T-helper 2 cell treated with Interferon-gamma antibody and Interleukin-4, amounts not matched to agents 100 ng/mL and 5 ng/mL, for 36 hours (primary cell): ENCODE measurements around the gene OR4C45. TPM values are rescaled to one million over a fixed set of nuclear protein-coding genes. Genes with fewer than 3 reads are reported as not detected.
"Not testable (repeated sequence)": the region's sequence is repeated elsewhere in the genome, so short reads cannot be mapped to it uniquely, and the experiment has no call there.

Experiments used
- intact Hi-C: fragments of 100-400 bp; cut with micrococcal nuclease; formaldehyde crosslinking; loops from one replicate; pipeline ENCODE4 v1.15.1; 2023
- total RNA-seq: library from RNA; stranded (reverse); gene quantifications from 2 replicates; pipeline ENCODE4 v1.2.3, GENCODE V29; 2022

OR4C45 gene
- not detected in 2 replicates for total RNA-seq

DNA sequence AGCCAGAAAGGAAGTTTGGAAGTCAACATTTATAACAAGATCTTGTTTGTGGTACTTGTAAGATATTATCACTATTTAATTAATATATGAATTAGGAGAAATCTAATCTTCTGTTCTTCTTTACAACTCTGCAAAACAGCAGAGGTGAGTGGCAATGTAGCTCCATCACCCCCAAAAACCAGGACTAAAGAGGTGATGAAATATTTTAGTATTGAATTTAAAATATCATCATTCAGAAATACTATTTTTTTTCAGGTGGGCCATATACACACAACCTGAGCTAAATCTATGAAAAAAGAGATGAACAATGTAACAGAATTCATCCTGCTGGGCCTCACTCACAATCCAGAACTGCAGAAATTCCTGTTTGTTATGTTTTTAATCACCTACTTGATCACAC, at the start of gene OR4C45:
Gene OR4C45 (plus strand): TSS at position 301 of the 400 bp plus-strand sequence.
- intact Hi-C loops, result no loop called here

DNA sequence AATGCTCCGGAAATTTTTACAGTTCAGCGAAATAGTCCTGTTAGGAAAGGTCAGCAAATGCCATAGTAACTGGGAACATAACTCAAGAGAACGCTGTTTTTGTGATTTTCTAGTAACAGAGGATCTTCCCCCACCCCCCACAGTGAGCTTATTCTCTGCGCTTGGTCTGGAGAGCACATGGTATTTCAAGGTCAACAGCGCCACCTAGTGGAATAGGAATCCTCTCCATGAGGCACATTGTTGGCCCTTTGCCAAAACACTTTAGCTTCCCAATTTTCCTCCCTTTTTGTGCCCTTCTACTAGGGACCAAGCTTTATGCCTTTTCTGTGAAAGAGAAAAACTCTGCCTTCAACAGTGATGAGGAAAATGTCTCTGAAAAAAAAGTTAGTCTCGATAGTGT, 37.1 kb upstream of the OR4C45 start:
- intact Hi-C loops, result no loop called here

DNA sequence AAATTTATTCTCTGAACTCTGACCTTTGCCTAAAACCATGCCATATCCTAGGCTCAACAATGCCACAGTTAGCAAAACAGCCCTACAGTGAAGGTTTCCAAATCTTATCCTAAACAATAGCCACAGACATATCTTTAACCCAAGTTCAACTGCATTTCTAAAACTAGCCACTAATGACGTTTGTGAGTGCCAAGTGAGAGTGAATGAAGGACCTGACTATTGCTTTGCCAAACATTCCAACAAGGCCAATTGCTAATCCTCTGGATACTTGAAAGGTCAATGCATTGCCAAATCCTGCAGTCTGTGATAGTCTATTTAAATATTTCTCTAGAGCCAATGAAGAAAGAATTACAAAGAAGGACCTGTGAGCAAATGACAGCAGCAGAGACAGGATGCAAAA, 2.5 kb upstream of the OR4C45 start:
- intact Hi-C loops, result no loop called here

DNA sequence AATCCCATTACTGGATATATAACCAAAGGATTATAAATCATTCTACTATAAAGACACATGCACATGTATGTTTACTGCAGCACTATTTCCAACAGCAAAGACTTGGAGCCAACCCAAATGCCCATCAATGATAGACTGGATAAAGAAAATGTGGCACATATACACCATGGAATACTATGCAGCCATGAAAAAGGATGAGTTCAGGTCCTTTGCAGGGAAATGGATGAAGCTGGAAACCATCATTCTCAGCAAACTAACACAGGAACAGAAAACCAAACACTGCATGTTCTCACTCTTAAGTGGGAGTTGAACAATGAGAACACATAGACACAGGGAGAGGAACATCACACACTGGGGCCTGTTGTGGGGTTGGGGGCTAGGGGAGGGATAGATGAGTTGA, 3.6 kb downstream of the OR4C45 start:
- intact Hi-C loops, result not testable (repeated sequence)

DNA sequence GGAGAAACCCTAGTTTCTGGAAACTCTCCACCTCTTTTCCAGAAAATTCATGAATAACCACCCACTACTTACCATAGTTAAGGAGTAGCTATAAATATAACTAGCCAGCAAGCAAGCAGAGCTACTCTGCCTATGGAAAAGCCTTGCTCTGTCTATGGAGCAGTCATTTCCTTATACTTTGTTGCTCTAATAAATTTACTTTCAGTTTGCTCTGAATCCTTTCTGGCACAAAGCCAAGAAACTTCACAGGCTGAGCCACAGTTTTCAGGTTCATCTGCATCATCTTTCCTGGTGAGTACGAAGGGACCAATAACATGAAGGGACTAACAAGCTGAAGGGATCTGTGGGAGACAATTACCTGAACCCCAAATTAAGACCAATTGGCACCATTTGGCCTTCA, 4.6 kb downstream of the OR4C45 start:
- intact Hi-C loops, result no loop called here

DNA sequence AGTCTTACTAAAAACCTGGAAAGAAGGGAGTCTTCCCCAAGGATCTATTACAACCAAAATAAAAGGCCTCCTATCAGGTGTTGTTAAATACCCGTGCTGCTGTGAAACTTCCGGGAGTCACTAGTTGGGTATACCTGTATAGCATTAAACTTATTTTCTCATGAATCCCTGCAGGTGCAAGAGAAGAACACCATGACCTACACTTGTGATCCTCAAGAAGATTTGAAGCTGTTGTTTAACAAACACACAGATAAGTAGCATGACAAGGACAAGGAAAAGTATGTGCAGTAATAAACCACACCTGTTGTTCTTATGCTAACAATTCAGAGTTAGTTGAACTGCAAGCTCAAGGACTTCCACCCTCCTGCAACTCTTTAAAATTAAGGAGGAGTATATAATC, 12.0 kb downstream of the OR4C45 start:
- intact Hi-C loops, result no loop called here

DNA sequence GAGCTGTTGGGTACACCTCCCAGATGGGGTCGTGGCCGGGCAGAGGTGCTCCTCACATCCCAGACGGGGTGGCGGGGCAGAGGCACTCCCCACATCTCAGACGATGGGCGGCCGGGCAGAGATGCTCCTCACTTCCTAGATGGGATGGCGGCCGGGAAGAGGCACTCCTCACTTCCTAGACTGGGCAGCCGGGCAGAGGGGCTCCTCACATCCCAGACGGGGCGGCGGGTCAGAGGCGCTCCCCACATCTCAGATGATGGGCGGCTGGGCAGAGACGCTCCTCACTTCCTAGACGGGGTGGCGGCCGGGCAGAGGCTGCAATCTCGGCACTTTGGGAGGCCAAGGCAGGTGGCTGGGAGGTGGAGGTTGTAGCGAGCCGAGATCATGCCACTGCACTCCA, 30.4 kb downstream of the OR4C45 start:
- intact Hi-C loops, result not testable (repeated sequence)

DNA sequence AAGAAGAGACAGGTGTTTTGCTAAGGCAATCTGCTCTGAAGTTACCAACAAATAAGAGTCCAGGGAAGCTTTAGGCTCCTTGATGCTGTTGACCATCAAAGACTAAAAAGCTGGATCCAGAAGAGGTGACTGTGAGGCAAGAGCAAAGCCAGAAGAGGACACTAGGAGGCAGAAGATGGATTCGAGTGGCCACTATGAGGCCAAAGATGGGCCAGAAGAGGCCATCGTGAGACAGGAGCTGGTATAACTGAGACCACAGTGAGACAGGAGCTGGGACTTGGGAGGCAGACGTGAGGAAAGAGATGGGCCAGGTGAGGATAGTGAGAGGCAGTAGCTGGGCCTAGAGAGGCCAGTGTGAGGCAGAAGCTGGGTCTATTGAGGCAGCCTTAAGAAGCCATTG, 37.7 kb downstream of the OR4C45 start:
- intact Hi-C loops, result no loop called here

DNA sequence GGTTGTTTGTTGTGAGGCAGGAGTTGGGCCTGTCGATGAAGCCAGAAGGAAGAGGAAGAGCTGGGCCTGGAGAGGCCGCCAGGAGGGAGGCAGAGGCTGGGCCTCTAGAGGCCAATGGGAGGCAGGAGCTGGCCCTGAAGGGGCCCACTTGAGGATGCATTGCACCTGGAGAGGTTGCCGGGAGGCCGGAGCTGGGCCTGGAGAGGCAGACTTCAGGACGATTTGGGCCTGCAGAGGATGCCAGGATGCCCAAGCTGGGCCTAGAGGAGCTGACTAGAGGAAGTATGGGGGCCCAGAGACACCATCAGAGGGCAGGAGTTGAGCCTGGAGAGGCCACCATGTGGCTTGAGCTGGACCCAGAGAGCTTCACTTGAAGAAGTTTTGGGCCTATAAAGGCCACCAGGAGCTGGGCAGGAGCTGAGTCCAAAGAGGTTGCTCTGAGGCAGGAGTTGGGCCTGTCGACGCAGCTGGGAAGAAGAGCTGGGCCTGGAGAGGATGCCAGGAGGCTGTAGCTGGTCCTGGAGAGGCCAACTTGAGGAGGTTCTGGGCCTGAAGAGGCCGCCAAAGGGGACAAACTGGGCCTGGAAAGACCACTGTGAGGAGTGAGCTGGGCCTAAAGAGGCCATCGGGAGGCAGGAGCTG, 39.0 kb downstream of the OR4C45 start:
- intact Hi-C loops, result no loop called here

DNA sequence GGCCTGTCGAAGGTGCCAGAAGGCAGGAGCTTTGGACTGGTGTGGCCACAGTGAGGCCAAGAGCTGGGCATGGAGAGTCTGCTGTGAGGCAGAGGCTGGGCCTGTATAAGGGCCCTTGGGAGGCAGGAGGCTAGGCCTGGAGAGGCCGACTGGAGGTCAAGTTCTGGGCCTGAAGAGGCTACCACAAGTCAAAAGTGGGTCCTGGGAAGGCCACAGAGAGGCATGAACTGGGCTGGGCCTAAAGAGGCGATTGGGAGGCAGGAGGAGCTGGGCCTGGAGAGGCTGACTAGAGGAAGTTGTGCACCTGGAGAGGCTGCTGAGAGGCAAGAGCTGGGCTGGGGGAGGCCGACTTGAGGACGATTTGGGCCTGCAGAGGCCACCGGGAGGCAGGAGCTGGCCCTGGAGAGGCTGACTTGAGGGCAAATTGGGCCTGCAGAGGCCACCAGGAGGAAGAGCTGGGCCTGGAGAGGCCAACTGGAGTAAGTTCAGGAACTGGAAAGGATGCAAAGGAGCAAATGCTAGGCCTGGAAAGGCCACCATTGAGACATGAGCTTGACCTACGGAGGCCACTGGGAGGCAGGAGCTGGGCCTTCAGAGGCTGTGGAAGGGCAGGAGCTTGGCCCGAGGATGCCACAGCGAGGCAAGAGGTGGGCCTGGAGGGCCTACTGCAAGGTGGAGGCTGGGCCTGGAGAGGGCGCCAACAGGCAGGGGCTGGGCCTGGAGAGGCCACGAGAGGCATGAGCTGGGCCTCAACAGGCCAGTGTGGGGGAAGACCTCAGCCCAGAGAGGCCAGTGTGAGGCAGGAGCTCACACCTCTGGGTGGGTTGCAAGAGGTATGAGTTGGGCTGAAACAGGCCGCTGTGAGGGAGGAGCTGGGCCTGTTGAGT, 39.8 kb downstream of the OR4C45 start:
- intact Hi-C loops, result no loop called here

DNA sequence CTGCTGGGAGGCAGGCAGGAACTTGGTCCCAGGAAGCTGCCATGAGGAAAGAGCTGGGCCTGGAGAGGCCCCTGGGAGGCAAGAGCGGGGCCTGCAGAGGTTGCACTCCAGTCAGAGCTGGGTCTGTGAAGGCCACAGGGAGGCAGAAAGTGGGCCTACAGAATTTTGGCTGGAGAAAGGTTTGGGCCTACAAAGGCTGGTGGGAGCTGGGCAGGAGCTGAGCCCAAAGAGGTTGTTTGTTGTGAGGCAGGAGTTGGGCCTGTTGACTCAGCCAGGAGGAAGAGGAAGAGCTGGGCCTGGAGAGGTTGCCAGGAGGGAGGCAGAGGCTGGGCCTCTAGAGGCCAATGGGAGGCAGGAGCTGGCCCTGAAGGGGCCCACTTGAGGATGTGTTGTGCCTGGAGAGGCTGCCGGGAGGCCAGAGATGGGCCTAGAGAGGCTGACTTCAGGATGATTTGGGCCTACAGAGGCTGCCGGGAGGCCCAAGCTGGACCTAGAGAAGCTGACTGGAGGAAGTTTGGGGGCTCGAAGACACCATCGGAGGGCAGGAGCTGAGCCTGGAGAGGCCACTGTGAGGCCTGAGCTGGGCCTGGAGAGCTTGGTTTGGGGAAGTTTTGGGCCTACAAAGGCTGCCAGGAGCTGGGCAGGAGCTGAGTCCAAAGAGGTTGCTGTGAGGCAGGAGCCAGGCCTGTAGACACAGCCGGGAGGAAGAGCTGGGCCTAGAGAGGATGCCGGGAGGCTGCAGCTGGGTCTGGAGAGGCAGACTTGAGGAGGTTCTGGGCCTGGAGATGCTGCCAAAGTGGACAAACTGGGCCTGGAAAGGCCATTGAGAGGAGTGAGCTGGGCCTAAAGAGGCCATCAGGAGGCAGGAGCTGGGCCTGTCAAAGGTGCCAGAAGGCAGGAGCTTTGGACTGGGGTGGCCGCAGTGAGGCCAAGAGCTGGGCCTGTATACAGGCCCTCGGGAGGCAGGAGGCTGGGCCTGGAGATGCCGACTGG, 40.7 kb downstream of the OR4C45 start:
- intact Hi-C loops, result no loop called here

DNA sequence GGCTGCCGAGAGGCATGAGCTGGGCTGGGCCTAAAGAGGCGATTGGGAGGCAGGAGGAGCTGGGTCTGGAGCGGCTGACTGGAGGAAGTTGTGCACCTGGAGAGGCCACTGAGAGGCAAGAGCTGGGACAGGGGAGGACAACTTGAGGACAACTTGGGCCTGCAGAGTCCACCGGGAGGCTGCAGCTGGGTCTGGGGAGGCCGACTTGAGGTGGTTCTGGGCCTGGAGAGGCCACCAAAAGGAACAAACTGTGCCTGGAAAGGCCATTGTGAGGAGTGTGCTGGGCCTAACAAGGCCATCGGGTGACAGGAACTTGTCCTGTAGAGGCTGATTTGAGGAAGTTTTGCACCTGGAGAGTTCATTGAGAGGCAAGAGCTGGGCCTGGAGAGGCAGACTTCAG, 41.5 kb downstream of the OR4C45 start:
- intact Hi-C loops, result no loop called here

DNA sequence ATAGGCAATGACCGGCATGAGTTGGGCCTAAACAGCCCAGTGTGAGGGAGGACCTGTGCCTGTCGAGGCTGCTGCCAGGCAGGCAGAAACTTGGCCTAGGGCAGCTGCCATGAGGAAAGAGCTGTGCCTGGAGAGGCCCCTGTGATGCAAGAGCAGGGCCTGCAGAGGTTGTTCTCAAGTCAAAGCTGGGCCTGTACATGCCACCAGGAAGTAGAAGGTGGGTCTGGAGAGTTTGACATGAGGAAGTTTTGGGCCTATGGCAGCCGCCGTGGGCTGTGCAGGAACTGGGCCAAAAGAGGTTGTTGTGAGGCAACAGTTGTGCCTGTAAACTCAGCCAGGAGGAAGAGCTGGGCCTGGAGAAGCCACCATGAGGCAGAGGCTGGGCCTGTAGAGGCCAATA, 43.2 kb downstream of the OR4C45 start:
- intact Hi-C loops, result no loop called here

DNA sequence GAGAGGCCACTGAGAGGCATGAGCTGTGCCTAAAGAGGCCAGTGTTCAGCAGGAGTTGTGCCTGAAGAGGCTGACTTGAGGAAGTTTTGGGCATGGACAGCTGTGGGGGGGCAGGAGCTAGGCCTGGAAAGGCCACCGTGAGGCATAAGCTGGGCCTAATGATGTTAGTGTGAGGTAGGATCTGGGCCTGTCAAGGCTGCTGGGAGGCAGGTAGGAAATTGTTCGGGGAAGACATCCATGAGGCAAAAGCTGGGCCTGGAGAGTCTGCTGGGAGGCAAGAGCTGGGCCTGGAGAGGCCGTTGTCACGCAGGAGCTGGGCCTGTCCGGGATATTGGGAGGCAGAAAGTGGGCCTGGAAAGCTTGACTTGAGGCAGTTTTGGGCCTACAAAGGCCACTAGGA, 44.9 kb downstream of the OR4C45 start:
- intact Hi-C loops, result no loop called here

DNA sequence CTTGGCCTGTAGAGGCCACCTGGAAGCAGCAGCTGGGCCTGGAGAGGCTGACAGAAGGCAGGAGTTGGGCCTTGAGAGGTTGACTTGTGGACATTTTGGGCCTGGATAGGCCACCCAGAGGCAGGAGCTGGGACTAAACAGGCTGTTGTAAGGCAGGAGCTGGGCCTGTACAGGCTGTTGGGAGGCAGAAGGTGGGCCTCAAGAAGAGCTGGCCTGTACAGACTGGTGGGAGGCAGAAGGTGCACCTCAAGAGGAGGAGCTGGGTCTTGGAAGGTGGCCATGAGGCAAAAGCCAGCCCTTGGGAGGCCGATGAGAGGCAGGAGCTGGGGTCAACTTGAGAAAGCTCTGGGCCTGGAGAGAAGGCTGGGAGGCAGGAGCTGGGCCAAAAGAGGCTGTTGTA, 45.3 kb downstream of the OR4C45 start:
- intact Hi-C loops, result no loop called here

DNA sequence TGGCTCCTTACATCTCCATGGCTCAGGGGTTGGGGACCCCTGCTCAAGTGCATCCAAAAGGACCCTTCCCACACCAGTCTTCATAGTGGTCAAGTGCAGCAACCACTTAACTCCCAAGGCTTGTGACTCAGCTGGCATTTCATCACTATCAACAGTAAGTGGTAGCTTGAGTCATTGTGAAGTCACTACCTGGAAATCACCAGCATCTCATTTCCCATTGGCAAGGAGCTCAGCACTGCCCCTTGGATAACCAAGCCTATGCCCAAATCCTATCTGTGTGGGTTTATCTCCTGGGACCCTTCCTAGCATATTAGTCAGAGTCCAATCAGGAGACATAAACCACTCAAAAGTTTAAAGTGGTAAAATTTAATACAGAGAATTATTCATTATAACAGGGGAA, 46.3 kb downstream of the OR4C45 start:
- intact Hi-C loops, result not testable (repeated sequence)

DNA sequence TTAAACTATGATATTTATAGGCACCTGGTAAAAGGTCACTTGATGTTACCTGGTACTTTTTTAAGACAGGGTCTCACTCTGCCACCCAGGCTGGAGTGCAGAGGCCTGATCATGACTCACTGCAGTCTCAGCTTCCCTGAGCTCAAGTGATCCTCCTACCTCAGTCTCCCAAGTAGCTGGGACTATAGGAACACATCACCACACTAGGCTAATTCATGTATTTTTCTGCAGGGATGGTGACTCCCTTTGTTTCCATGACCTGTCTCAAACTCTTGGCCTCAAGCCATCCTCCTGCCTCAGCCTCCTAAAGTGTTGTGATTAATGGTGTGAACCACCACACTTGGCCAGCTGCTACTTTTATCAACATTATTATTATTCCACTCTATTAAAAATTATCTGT, 47.6 kb downstream of the OR4C45 start:
- intact Hi-C loops, result no loop called here

Other genes with a start within 250 kb of the OR4C45 start
- gene OR4C13, start 80.5 kb upstream of the OR4C45 start, total RNA-seq, result not detected in 2 replicates
- gene OR4C12, start 50.3 kb upstream of the OR4C45 start, total RNA-seq, result not detected in 2 replicates